ENCODE data around the gene ERC1.
"Not testable (repeated sequence)": the region's sequence is repeated elsewhere in the genome, so short reads cannot be mapped to it uniquely, and the experiment has no call there.

Gene ERC1

GRCh38 chr12:1252758-1253157 lies 261.7 kb downstream of the ERC1 start:
- H3K27me3 ChIP-seq (ENCODE audit: low read depth), result no peaks in the 10 kb centered on the region
- H3K9me3 ChIP-seq, result no peaks in the 10 kb centered on the region
- H3K36me3 ChIP-seq (replicated peaks), result no peaks in the 10 kb centered on the region
- in situ Hi-C loops (cut with MboI; ENCODE audit: low sequenced_read_pairs), result no loop called here
- H3K4me3 ChIP-seq, result no peak overlapping the region
- peaks cover 25% of the 10 kb centered on the region for H3K4me1 ChIP-seq
- no peak for DNase-seq (ENCODE audit: low spot score in 2 of 2)

GRCh38 chr12:1255125-1255524 lies 264.1 kb downstream of the ERC1 start:
- H3K4me3 ChIP-seq; DNase-seq (ENCODE audit: low spot score in 2 of 2): not testable (repeated sequence)

GRCh38 chr12:1255854-1256253 lies 264.8 kb downstream of the ERC1 start:
- in situ Hi-C loops (cut with MboI; ENCODE audit: low sequenced_read_pairs); H3K9me3 ChIP-seq; H3K36me3 ChIP-seq (replicated peaks); H3K4me3 ChIP-seq; H3K27me3 ChIP-seq (ENCODE audit: low read depth); DNase-seq (ENCODE audit: low spot score in 2 of 2): not testable (repeated sequence)
- H3K4me1 ChIP-seq, result peaks cover 12% of the 10 kb centered on the region

More at GRCh38 chr12:1255125-1255524, 264.1 kb downstream of the ERC1 start:
- H3K36me3 ChIP-seq (replicated peaks); in situ Hi-C loops (cut with MboI; ENCODE audit: low sequenced_read_pairs); H3K27me3 ChIP-seq (ENCODE audit: low read depth); H3K9me3 ChIP-seq: not testable (repeated sequence)
- peaks cover 19% of the 10 kb centered on the region for H3K4me1 ChIP-seq

GRCh38 chr12:1256285-1256684 lies 265.3 kb downstream of the ERC1 start:
- Histone ChIP-seq H3K36me3 (replicated peaks) (no peaks in the 10 kb centered on the region), H3K4me3 (no peak overlapping the region), H3K9me3 (no peaks in the 10 kb centered on the region), H3K4me1 (peaks cover 9% of the 10 kb centered on the region), H3K27me3 (ENCODE audit: low read depth) (no peaks in the 10 kb centered on the region)
- in situ Hi-C loops (cut with MboI; ENCODE audit: low sequenced_read_pairs), result no loop called here
- DNase-seq (ENCODE audit: low spot score in 2 of 2), result no peak

GRCh38 chr12:1256991-1257390 lies 266.0 kb downstream of the ERC1 start:
- in situ Hi-C loops (cut with MboI; ENCODE audit: low sequenced_read_pairs), result no loop called here
- Histone ChIP-seq H3K27me3 (ENCODE audit: low read depth) (no peaks in the 10 kb centered on the region), H3K4me1 (peaks cover 2% of the 10 kb centered on the region), H3K4me3 (no peak overlapping the region), H3K9me3 (no peaks in the 10 kb centered on the region), H3K36me3 (replicated peaks) (no peaks in the 10 kb centered on the region)
- no peak for DNase-seq (ENCODE audit: low spot score in 2 of 2)

- in situ Hi-C loops (cut with MboI; ENCODE audit: low sequenced_read_pairs), result no loop called here
- no peak for DNase-seq (ENCODE audit: low spot score in 2 of 2)
- H3K9me3 ChIP-seq, result no peaks in the 10 kb centered on the region
Observed at GRCh38 chr12:1262011-1262410, 271.0 kb downstream of the ERC1 start.

GRCh38 chr12:1267243-1267642 lies 276.2 kb downstream of the ERC1 start:
- DNase-seq (ENCODE audit: low spot score in 2 of 2), result no peak
- Histone ChIP-seq H3K4me3 (no peak overlapping the region), H3K4me1 (no peaks in the 10 kb centered on the region), H3K27me3 (ENCODE audit: low read depth) (no peaks in the 10 kb centered on the region), H3K9me3 (no peaks in the 10 kb centered on the region), H3K36me3 (replicated peaks) (no peaks in the 10 kb centered on the region)
- in situ Hi-C loops (cut with MboI; ENCODE audit: low sequenced_read_pairs), result no loop called here

More at GRCh38 chr12:1262011-1262410, 271.0 kb downstream of the ERC1 start:
- Histone ChIP-seq H3K36me3 (replicated peaks) (no peaks in the 10 kb centered on the region), H3K27me3 (ENCODE audit: low read depth) (no peaks in the 10 kb centered on the region), H3K4me3 (no peak overlapping the region), H3K4me1 (no peaks in the 10 kb centered on the region)

GRCh38 chr12:1272142-1272541 lies 281.1 kb downstream of the ERC1 start:
- H3K4me3 ChIP-seq, result no peak overlapping the region
- H3K9me3 ChIP-seq, result no peaks in the 10 kb centered on the region
- no peaks in the 10 kb centered on the region for H3K36me3 ChIP-seq (replicated peaks)
- in situ Hi-C loops (cut with MboI; ENCODE audit: low sequenced_read_pairs), result no loop called here
- no peaks in the 10 kb centered on the region for H3K4me1 ChIP-seq
- no peaks in the 10 kb centered on the region for H3K27me3 ChIP-seq (ENCODE audit: low read depth)
- no peak for DNase-seq (ENCODE audit: low spot score in 2 of 2)

- H3K4me1 ChIP-seq, result no peaks in the 10 kb centered on the region
- H3K9me3 ChIP-seq, result no peaks in the 10 kb centered on the region
- H3K36me3 ChIP-seq (replicated peaks), result no peaks in the 10 kb centered on the region
- H3K27me3 ChIP-seq (ENCODE audit: low read depth), result no peaks in the 10 kb centered on the region
- DNase-seq (ENCODE audit: low spot score in 2 of 2), result no peak
- in situ Hi-C loops (cut with MboI; ENCODE audit: low sequenced_read_pairs), result no loop called here
- H3K4me3 ChIP-seq, result no peak overlapping the region
Observed at GRCh38 chr12:1273051-1273450, 282.0 kb downstream of the ERC1 start.

GRCh38 chr12:1277905-1278304 lies 286.9 kb downstream of the ERC1 start:
- Histone ChIP-seq H3K4me3 (no peak overlapping the region), H3K9me3 (no peaks in the 10 kb centered on the region), H3K36me3 (replicated peaks) (no peaks in the 10 kb centered on the region), H3K4me1 (no peaks in the 10 kb centered on the region; the same call in 1 of the 2 replicates), H3K27me3 (ENCODE audit: low read depth) (no peaks in the 10 kb centered on the region)
- in situ Hi-C loops (cut with MboI; ENCODE audit: low sequenced_read_pairs), result no loop called here
- no peak for DNase-seq (ENCODE audit: low spot score in 2 of 2)

- Histone ChIP-seq H3K4me3 (no peak overlapping the region), H3K9me3 (no peaks in the 10 kb centered on the region), H3K36me3 (replicated peaks) (no peaks in the 10 kb centered on the region), H3K4me1 (no peaks in the 10 kb centered on the region; the same call in 1 of the 2 replicates), H3K27me3 (ENCODE audit: low read depth) (no peaks in the 10 kb centered on the region)
- in situ Hi-C loops (cut with MboI; ENCODE audit: low sequenced_read_pairs), result no loop called here
- DNase-seq (ENCODE audit: low spot score in 2 of 2), result no peak
Observed at GRCh38 chr12:1279050-1279449, 288.0 kb downstream of the ERC1 start.

GRCh38 chr12:1280059-1280458 lies 289.0 kb downstream of the ERC1 start:
- Histone ChIP-seq H3K27me3 (ENCODE audit: low read depth) (no peaks in the 10 kb centered on the region), H3K36me3 (replicated peaks) (no peaks in the 10 kb centered on the region), H3K9me3 (no peaks in the 10 kb centered on the region), H3K4me1 (no peaks in the 10 kb centered on the region; the same call in 1 of the 2 replicates), H3K4me3 (no peak overlapping the region)
- in situ Hi-C loops (cut with MboI; ENCODE audit: low sequenced_read_pairs), result no loop called here
- no peak for DNase-seq (ENCODE audit: low spot score in 2 of 2)

GRCh38 chr12:1281683-1282366 lies 290.8 kb downstream of the ERC1 start:
- DNase-seq (ENCODE audit: low spot score in 2 of 2), result no peak
- in situ Hi-C loops (cut with MboI; ENCODE audit: low sequenced_read_pairs), result no loop called here

GRCh38 chr12:1282670-1283315 lies 291.8 kb downstream of the ERC1 start:
- Histone ChIP-seq H3K4me3 (no peak overlapping the region), H3K4me1 (no peaks in the 10 kb centered on the region; the same call in 1 of the 2 replicates), H3K27me3 (ENCODE audit: low read depth) (no peaks in the 10 kb centered on the region), H3K9me3 (no peaks in the 10 kb centered on the region), H3K36me3 (replicated peaks) (no peaks in the 10 kb centered on the region)
- in situ Hi-C loops (cut with MboI; ENCODE audit: low sequenced_read_pairs), result no loop called here
- DNase-seq (ENCODE audit: low spot score in 2 of 2), result no peak

More at GRCh38 chr12:1281683-1282366, 290.8 kb downstream of the ERC1 start:
- no peaks in the 10 kb centered on the region for H3K36me3 ChIP-seq (replicated peaks)
- no peaks in the 10 kb centered on the region; the same call in 1 of the 2 replicates for H3K4me1 ChIP-seq
- no peaks in the 10 kb centered on the region for H3K27me3 ChIP-seq (ENCODE audit: low read depth)
- H3K4me3 ChIP-seq, result no peak overlapping the region
- no peaks in the 10 kb centered on the region for H3K9me3 ChIP-seq

Measured in HAP-1 (cell line).